WI38 (cell line): ENCODE results near the gene ADAMTS18.

ENCODE experiments used
- H3K4me3 ChIP-seq: 2 replicates; pipeline ENCODE4 v1.5.1; 2011; ENCODE audit warnings: low read depth, mild to moderate bottlenecking, control low read depth, low read length
- CTCF ChIP-seq: IDR thresholded peaks from 2 replicates; pipeline ENCODE4 v1.5.1; 2012; ENCODE audit warnings: low read depth, mild to moderate bottlenecking, control low read depth, low read length

ADAMTS18 gene

GRCh38 chr16:77394699-77395098 is 40.1 kb downstream of the ADAMTS18 start:
- H3K4me3 ChIP-seq, result no peak overlapping the region
- TF ChIP-seq CTCF, result no peak

- H3K4me3 ChIP-seq, result no peak overlapping the region
- TF ChIP-seq CTCF, result no peak
Observed at GRCh38 chr16:77393955-77394354, 40.9 kb downstream of the ADAMTS18 start.

GRCh38 chr16:77387815-77388209 is 47.0 kb downstream of the ADAMTS18 start:
- no peak for TF ChIP-seq CTCF
- H3K4me3 ChIP-seq, result no peak overlapping the region

- H3K4me3 ChIP-seq, result no peak overlapping the region
- no peak for TF ChIP-seq CTCF
Observed at GRCh38 chr16:77386831-77387814, 47.7 kb downstream of the ADAMTS18 start.

GRCh38 chr16:77385481-77385880 is 49.4 kb downstream of the ADAMTS18 start:
- no peak overlapping the region for H3K4me3 ChIP-seq
- TF ChIP-seq CTCF, result no peak

- H3K4me3 ChIP-seq, result no peak overlapping the region
- no peak for TF ChIP-seq CTCF
Observed at GRCh38 chr16:77383606-77384187, 51.1 kb downstream of the ADAMTS18 start.

GRCh38 chr16:77376358-77376757 is 58.5 kb downstream of the ADAMTS18 start:
- H3K4me3 ChIP-seq, result no peak overlapping the region
- no peak for TF ChIP-seq CTCF
